AG09319 (cell line): Measurements from ENCODE around the gene RBMS1.

Source experiments
- DNase-seq: peaks from one replicate; pipeline ENCODE4 v3.0.0-alpha.2; 2010; ENCODE audit warnings: low read depth; ENCODE audit errors: extremely low read depth
- CTCF ChIP-seq: IDR thresholded peaks from 2 replicates; pipeline ENCODE4 v1.5.1; 2011; ENCODE audit warnings: low read depth, mild to moderate bottlenecking, inconsistent platforms, low read length, moderate library complexity

The RBMS1 gene

DNA sequence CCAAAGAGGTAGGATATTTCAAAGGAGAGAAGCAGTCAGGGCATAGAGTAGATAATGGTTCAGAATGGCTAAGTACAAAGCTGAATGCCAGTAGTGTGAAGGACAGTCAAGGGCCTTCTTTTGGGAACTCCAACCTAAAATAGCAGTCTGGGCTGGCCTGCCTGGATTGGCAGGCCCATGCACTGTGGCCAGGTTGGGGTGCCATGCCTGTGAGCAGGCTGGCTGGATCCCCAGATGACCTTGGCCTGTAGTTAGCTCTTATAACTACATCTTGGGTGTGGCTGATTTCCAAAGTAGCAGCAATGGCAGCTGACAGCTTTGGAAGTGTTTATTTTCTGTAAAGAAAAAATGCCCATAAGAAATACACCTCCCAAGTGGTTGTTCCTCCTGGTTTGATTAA lies 242.0 kb downstream of the RBMS1 start:
- TF ChIP-seq CTCF: no peak
- no peak for DNase-seq

- DNase-seq: no peak
- TF ChIP-seq CTCF: no peak
Measured at GRCh38 chr2:160249876-160250275, 243.7 kb downstream of the RBMS1 start.

GRCh38 chr2:160247296-160248035 lies 246.1 kb downstream of the RBMS1 start:
- TF ChIP-seq CTCF: no peak

DNA sequence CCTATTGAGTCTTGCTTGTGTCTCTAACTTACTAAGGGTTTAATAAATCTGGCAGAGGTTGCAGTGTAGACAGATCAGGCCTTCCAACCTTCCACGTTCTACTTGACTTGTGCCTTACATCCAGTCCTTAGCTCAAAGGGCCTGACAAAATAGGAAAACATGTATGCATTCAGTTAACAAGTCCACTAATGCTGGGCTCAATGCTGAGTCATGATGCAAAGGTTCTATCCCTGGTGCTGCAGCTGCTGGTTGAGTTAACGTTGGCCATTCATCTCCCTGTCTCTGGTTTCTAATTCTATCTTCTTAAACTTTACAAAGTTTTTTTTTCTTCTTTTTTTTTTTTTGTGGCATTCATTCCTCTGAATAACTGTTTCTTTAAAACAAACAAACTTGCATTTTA lies 247.3 kb downstream of the RBMS1 start:
- DNase-seq: no peak
- TF ChIP-seq CTCF: no peak

More at GRCh38 chr2:160247296-160248035, 246.1 kb downstream of the RBMS1 start:
- DNase-seq: no peak

GRCh38 chr2:160245614-160246155 lies 247.9 kb downstream of the RBMS1 start:
- no peak for DNase-seq
- no peak for TF ChIP-seq CTCF

DNA sequence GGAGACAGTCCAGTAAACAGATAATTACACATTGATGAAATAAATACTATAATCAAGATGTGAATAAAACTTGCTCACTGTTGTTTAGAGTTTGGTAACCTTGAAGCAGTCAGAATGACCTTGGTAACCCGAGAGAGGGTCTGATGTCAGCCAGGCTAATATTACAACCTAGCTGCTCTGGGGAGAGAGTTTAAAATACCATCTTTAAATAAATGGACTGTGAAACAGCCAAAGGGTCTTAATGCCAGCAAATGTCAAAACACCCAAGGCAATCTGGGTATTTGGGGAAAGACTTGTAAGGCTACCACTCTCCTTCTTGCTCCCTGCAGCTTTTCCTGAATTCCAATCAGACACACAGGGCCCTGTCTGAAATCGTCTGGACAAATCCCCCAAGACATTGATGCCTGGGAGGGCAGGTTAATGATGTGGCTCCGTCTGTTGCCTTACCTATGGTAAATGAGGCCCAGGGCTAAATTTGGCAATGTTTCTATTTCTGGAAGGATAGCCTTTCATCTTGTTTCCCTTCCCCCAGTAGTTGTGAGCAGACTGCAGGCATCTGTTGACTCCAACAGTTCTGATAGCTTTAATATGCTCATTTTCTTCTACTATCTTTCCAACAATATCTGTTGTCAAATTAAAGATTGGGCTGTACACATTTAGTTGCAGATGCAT lies 250.6 kb downstream of the RBMS1 start:
- no peak for TF ChIP-seq CTCF
- no peak for DNase-seq

DNA sequence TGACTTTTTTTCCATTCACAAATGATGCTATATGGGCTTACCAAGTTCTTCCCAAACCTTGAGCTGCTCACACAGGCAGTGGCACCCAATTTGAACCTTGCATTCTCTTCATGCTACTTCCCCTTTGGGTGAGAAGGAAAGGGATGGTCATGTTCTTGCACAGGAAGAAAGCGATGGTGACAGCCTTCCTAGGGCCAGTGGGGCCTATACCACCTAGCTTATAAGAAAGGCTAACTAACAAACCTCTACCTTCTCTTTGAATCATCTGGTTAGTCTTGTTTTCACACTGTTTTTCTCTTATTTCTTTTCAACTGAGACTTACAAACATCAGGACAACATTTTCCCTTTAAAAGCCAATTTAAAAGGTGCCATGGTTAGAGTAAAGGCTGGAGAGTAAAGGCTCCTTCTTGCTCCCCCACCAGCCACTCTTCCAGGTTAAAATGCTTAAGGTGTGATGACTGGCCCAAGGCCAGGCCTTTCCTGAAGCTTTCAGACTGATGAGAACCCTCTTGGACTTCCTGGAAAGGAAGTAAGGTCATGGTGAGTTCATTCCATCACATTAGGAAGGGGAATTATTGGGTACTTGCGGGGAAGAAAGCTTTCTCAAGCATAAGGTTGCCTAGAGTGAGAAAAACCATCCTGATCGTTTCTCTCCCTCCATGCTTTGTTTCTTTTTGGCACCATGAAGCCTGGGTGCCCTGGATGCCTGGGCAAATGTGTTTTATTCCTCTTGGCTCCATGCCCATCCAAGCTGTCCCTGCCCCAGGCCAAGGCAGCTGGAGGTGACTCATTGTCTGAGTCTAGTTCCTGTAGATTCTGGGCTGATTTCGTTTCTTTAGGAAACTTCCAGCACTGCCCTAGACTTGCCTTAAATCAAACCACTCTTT lies 252.1 kb downstream of the RBMS1 start:
- TF ChIP-seq CTCF: no peak
- DNase-seq: no peak
